ENCODE data around the gene DPH7. TPM values are rescaled to one million over a fixed set of nuclear protein-coding genes. Genes with fewer than 3 reads are reported as not detected.

The DPH7 gene
- total and polyA plus RNA-seq, 5 experiments from 2014 or later = 26.2 to 80.7 (median 32.8) TPM

DNA sequence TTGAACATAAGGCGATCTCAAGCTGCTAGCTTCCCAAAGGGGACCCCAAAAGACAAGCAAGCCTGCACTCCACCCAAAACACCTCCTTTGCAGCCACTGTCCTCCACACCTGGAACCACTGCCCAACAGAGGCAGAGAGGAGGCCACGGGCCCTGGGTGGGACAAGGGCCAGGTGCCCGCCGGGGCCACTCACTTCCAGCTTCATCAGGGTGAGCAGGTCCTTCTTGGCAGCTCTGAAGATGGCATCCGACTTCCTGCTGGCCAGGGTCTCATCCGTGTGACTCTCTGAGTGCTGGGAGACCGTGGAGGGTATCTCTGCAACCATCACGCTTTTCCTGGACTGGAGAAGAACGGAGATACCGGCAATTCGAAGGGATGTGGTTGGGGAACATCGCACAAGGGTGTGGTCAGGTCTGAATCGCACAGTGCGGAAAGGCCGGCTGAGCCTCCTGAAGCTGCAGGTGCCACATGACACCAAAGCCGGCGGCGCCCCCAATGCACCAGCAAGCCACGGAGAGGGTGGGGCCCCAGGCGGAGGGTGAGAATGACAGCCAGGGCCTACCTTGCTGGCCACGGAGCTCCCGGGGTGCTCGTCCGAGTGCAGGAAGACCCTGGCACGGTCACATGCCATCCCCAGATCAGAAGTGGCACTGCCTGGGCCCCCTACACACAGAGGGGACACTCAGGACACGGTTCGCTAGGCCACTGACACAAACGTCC, 73.1 kb downstream of the DPH7 start:
- H3K27me3 Mint-ChIP-seq = no peaks in the 10 kb centered on the region
- ATAC-seq (no peak), DNase-seq (no peak)
- peaks cover 0 to 2% (median 0%) of the 10 kb centered on the region in 3 donors for H3K36me3 Mint-ChIP-seq
- no peak overlapping the region for H3K27ac Mint-ChIP-seq
- H3K9me3 Mint-ChIP-seq = peaks cover 0 to 10% (median 0%) of the 10 kb centered on the region in 9 donors
- H3K4me1 Mint-ChIP-seq = peaks cover 2 to 18% (median 6%) of the 10 kb centered on the region in 4 donors
- POLR2A ChIA-PET = interaction anchor here (0.6 kb wide), 1 partner anchor 22 kb away, joined by 3 read pairs; no protein-coding TSS in a partner anchor
- no peak overlapping the region for H3K4me3 Mint-ChIP-seq

Other genes starting within 250 kb of the DPH7 start
- 10 to 100 TPM; 26.4 to 28.3 TPM for gene EXD3, start 155.8 kb downstream of the DPH7 start, total RNA-seq
- gene EXD3, start 155.8 kb downstream of the DPH7 start, polyA plus RNA-seq = 1 to 10 TPM; 2.6 to 4.3 (median 3.9) TPM
- 1 to 10 TPM; 4.1 to 4.5 TPM for gene NOXA1, start 155.5 kb downstream of the DPH7 start, total RNA-seq
- 1 to 10 TPM in 2 of 3 donors, under 1 TPM in 1; 0.75 to 1.1 (median 1.1) TPM for gene NOXA1, start 155.5 kb downstream of the DPH7 start, polyA plus RNA-seq
- not detected for gene ENTPD8, start 137.6 kb downstream of the DPH7 start, total RNA-seq
- not detected for gene ENTPD8, start 137.6 kb downstream of the DPH7 start, polyA plus RNA-seq
- 10 to 100 TPM; 19.1 to 19.3 TPM for gene NSMF, start 119.6 kb downstream of the DPH7 start, total RNA-seq
- 10 to 100 TPM in 1 of 3 donors, 1 to 10 TPM in 2; 7.7 to 14.7 (median 8.2) TPM for gene NSMF, start 119.6 kb downstream of the DPH7 start, polyA plus RNA-seq
- gene PNPLA7, start 28.5 kb downstream of the DPH7 start, total RNA-seq = 10 to 100 TPM; 14.5 to 15.7 TPM
- gene PNPLA7, start 28.5 kb downstream of the DPH7 start, polyA plus RNA-seq = 1 to 10 TPM; 1.2 to 2.3 (median 1.9) TPM
- gene MRPL41, start 27.0 kb downstream of the DPH7 start, total RNA-seq = 100 to 1,000 TPM in 1 of 2 experiments, 10 to 100 TPM in 1; 93.5 to 104 TPM
- gene MRPL41, start 27.0 kb downstream of the DPH7 start, polyA plus RNA-seq = 10 to 100 TPM; 36.7 to 46.5 (median 43.0) TPM
- gene ZMYND19, start 11.6 kb upstream of the DPH7 start, total RNA-seq = 10 to 100 TPM; 25.5 to 27.5 TPM
- gene ZMYND19, start 11.6 kb upstream of the DPH7 start, polyA plus RNA-seq = 10 to 100 TPM in 1 of 3 donors, 1 to 10 TPM in 2; 5.5 to 15.7 (median 7.7) TPM
- gene ARRDC1, start 26.8 kb upstream of the DPH7 start, total RNA-seq = 10 to 100 TPM; 83.2 to 86.8 TPM
- 10 to 100 TPM; 27.2 to 42.4 (median 32.9) TPM for gene ARRDC1, start 26.8 kb upstream of the DPH7 start, polyA plus RNA-seq
- 100 to 1,000 TPM; 111 to 113 TPM for gene EHMT1, start 40.1 kb upstream of the DPH7 start, total RNA-seq
- 10 to 100 TPM; 20.9 to 34.4 (median 23.0) TPM for gene EHMT1, start 40.1 kb upstream of the DPH7 start, polyA plus RNA-seq